K562 (cell line): ENCODE data around the gene SLC12A9. TPM values are rescaled to one million over a fixed set of nuclear protein-coding genes. Genes with fewer than 3 reads are reported as not detected.

ENCODE experiments used
- ARHGAP35 ChIP-seq: fragments of 450-650 bp; IDR thresholded peaks from 2 replicates; pipeline ENCODE4 v1.6.1; 2018; ENCODE audit not compliant: partially characterized antibody
- ARID2 ChIP-seq: fragments of 450-650 bp; IDR thresholded peaks from 2 replicates; pipeline ENCODE4 v1.6.1; 2017; ENCODE audit warnings: antibody characterized with exemption, mild to moderate bottlenecking
- BACH1 ChIP-seq: fragments of 200-800 bp; sonication (Bioruptor generic); IDR thresholded peaks from 2 replicates; pipeline ENCODE4 v1.6.1; 2016; ENCODE audit warnings: missing genetic modification characterization, missing compliant biosample characterization
- CBFB ChIP-seq: sonication (generic); formaldehyde crosslinking; IDR thresholded peaks from 2 replicates; pipeline ENCODE4 v1.4.0; 2020; ENCODE audit warnings: mild to moderate bottlenecking, missing genetic modification reagents
- CBX1 ChIP-seq: sonication (generic); IDR thresholded peaks from 2 replicates; pipeline ENCODE4 v1.6.1; 2016; ENCODE audit warnings: antibody characterized with exemption, low read depth, mild to moderate bottlenecking
- ELF1 ChIP-seq: fragments of 200-800 bp; sonication (Bioruptor generic); IDR thresholded peaks from 2 replicates; pipeline ENCODE4 v1.6.1; 2016; ENCODE audit warnings: missing genetic modification characterization, missing compliant biosample characterization
- ESRRA ChIP-seq: fragments of 450-650 bp; IDR thresholded peaks from 2 replicates; pipeline ENCODE4 v1.6.1; 2014; ENCODE audit warnings: low read depth, mild to moderate bottlenecking, moderate library complexity, borderline replicate concordance
- FOXP4 ChIP-seq: sonication (generic); formaldehyde crosslinking; IDR thresholded peaks from 2 replicates; pipeline ENCODE4 v1.8.0; 2022; ENCODE audit warnings: mild to moderate bottlenecking, missing genetic modification reagents, borderline replicate concordance
- HDAC1 ChIP-seq, 2 experiments: fragments of 450-650 bp; IDR thresholded peaks; 2 replicates each; pipeline ENCODE4 v1.6.1; 2016 to 2017; ENCODE audit warnings: inconsistent platforms in 1 of 2, mild to moderate bottlenecking in 1 of 2, moderate library complexity in 1 of 2
- ILF3 ChIP-seq: fragments of 450-650 bp; IDR thresholded peaks from 2 replicates; pipeline ENCODE4 v1.6.1; 2018; ENCODE audit warnings: antibody characterized with exemption, mild to moderate bottlenecking, moderate library complexity, borderline replicate concordance
- MTA1 ChIP-seq: fragments of 450-650 bp; IDR thresholded peaks from 2 replicates; pipeline ENCODE4 v1.6.1; 2017; ENCODE audit warnings: borderline replicate concordance
- PCBP1 ChIP-seq: fragments of 200-400 bp; formaldehyde crosslinking; IDR thresholded peaks from 2 replicates; pipeline ENCODE4 v1.6.1; 2018; ENCODE audit warnings: mild to moderate bottlenecking, low read depth, low read length; ENCODE audit not compliant: poor library complexity, severe bottlenecking
- PPARD ChIP-seq: fragments of 250-450 bp; sonication (Bioruptor Pico); IDR thresholded peaks from 2 replicates; pipeline ENCODE4 v1.8.0; 2022; ENCODE audit warnings: inconsistent platforms, mild to moderate bottlenecking, moderate library complexity
- RAD51 ChIP-seq: fragments of 450-650 bp; IDR thresholded peaks from 2 replicates; pipeline ENCODE4 v1.7.1; 2016; ENCODE audit warnings: low read depth, mild to moderate bottlenecking, borderline replicate concordance
- RFX1 ChIP-seq: fragments of 450-650 bp; IDR thresholded peaks from 2 replicates; pipeline ENCODE4 v1.6.1; 2016; ENCODE audit warnings: mild to moderate bottlenecking, moderate library complexity
- RNF2 ChIP-seq: sonication (generic); IDR thresholded peaks from 2 replicates; pipeline ENCODE4 v1.6.1; 2016
- RUNX1 ChIP-seq: sonication (generic); IDR thresholded peaks from 2 replicates; pipeline ENCODE4 v1.6.1; 2016; ENCODE audit warnings: antibody characterized with exemption, low read depth
- SAFB2 ChIP-seq: fragments of 200-400 bp; formaldehyde crosslinking; IDR thresholded peaks from 2 replicates; pipeline ENCODE4 v1.6.1; 2018; ENCODE audit warnings: borderline replicate concordance, low read length, low read depth, moderate library complexity; ENCODE audit not compliant: severe bottlenecking
- SIN3A ChIP-seq, 2 experiments: fragments of 150-350 bp in 1 of 2; IDR thresholded peaks; 2 replicates each; pipeline ENCODE4 v1.6.1; 2011 to 2016; ENCODE audit warnings: borderline replicate concordance in 2 of 2, low read depth in 2 of 2, low read length in 2 of 2, mild to moderate bottlenecking in 2 of 2, moderate library complexity in 2 of 2; ENCODE audit not compliant: control insufficient read depth in 1 of 2
- ZEB2 ChIP-seq: fragments of 450-650 bp; IDR thresholded peaks from 2 replicates; pipeline ENCODE4 v1.6.1; 2016
- ZFPM2 ChIP-seq: fragments of 250-450 bp; sonication (Bioruptor Pico); IDR thresholded peaks from 2 replicates; pipeline ENCODE4 v1.5.1; 2022; ENCODE audit warnings: mild to moderate bottlenecking
- ZNF174 ChIP-seq: fragments of 250-450 bp; sonication (Bioruptor Pico); IDR thresholded peaks from 2 replicates; pipeline ENCODE4 v1.4.0; 2020; ENCODE audit warnings: mild to moderate bottlenecking
- ZNF23 ChIP-seq: fragments of 250-450 bp; sonication (Bioruptor Pico); IDR thresholded peaks from 2 replicates; pipeline ENCODE4 v1.4.0; 2020; ENCODE audit warnings: mild to moderate bottlenecking
- ZNF280A ChIP-seq: fragments of 450-650 bp; IDR thresholded peaks from 2 replicates; pipeline ENCODE4 v1.6.1; 2018; ENCODE audit warnings: mild to moderate bottlenecking, low read depth; ENCODE audit not compliant: partially characterized antibody
- ZNF311 ChIP-seq: fragments of 250-450 bp; sonication (Bioruptor Pico); IDR thresholded peaks from 2 replicates; pipeline ENCODE4 v1.4.0; 2020; ENCODE audit warnings: mild to moderate bottlenecking, moderate library complexity
- ZNF79 ChIP-seq: fragments of 250-450 bp; sonication (Bioruptor Pico); IDR thresholded peaks from 2 replicates; pipeline ENCODE4 v1.4.0; 2020; ENCODE audit warnings: low read depth, mild to moderate bottlenecking, moderate library complexity
- polyA plus RNA-seq, 8 experiments: library from polyadenylated mRNA; depleted of rRNA in 4 of 8; stranded (reverse) in 5 of 8; unstranded in 3 of 8; fragments of >200 nt; fragmentation: Nextera tagmentation in 2 of 8; fragmentation: Illumina TruSeq in 1 of 8; extraction: Ambion mirVana in 2 of 8; extraction: Trizol in 1 of 8; gene quantifications; 2 replicates each; pipeline versions ENCODE4 v1.2.1 to v1.2.3, GENCODE V29; 2011 to 2014; ENCODE audit warnings: inconsistent platforms in 1 of 8, missing spikeins in 1 of 8
- total RNA-seq, 7 experiments: library from RNA; depleted of rRNA in 6 of 7; stranded (reverse); fragments of >200 nt in 6 of 7; fragmentation: Illumina TruSeq in 2 of 7; extraction: Trizol in 2 of 7; gene quantifications; 2 replicates each; pipeline versions ENCODE4 v1.2.1 to v1.2.3, GENCODE V29; 2011 to 2021; ENCODE audit warnings: low replicate concordance in 1 of 7

SLC12A9 gene
- total and polyA plus RNA-seq, 9 of the 15 experiments (the other 6 are each of a cell fraction or from before 2014, with no cell fraction given) = 0.06 to 20.2 (median 10.7) TPM

- TF ChIP-seq CBX1 = peak; percentile 34
- TF ChIP-seq MTA1 = no peak
- no peak for TF ChIP-seq SAFB2
- TF ChIP-seq PCBP1 = peak; percentile 96
- TF ChIP-seq ZNF311 (CRISPR knock-in tag) = no peak
- TF ChIP-seq ZEB2 = no peak
- no peak for TF ChIP-seq ZNF280A
- TF ChIP-seq ARID2 = no peak
- TF ChIP-seq RAD51 = peak; percentile 14; the same call in 1 of the 2 replicates
- TF ChIP-seq ZNF79 (CRISPR knock-in tag) = no peak
- no peak for TF ChIP-seq ILF3
- TF ChIP-seq SIN3A (IDR thresholded peaks at IDR 0.05; ENCODE audit: borderline replicate concordance in 2 of 2, control insufficient read depth in 1 of 2, low read depth in 2 of 2, low read length in 2 of 2) = peak; percentile 53 to 89; a peak in 3 of 4 replicates
- 0 out of 2 replicates have a peak, but pooled peaks have one; percentile 71 for TF ChIP-seq FOXP4
- no peak for TF ChIP-seq ELF1
- peak; percentile 72; the same call in 1 of the 2 replicates for TF ChIP-seq ESRRA
- TF ChIP-seq ZNF23 = no peak
- peak; percentile 33; the same call in 1 of the 2 replicates for TF ChIP-seq RUNX1
- no peak for TF ChIP-seq BACH1 (tag)
- TF ChIP-seq RNF2 = peak; percentile 71; the same call in 1 of the 2 replicates
- no peak for TF ChIP-seq PPARD
- no peak for TF ChIP-seq ZNF174 (CRISPR knock-in tag)
- peak in 1 of 2 experiments; percentile 98; a peak in 2 of 4 replicates for TF ChIP-seq HDAC1 (IDR thresholded peaks at IDR 0.05)
- TF ChIP-seq ARHGAP35 = no peak
- TF ChIP-seq CBFB (CRISPR knock-in tag) = peak; percentile 90
- TF ChIP-seq RFX1 = no peak
- TF ChIP-seq ZFPM2 (CRISPR knock-in tag) = no peak
Observed at GRCh38 chr7:100888988-100889750, 36.7 kb downstream of the SLC12A9 start, which contains the start of gene UFSP1 (continued).
